SK-MEL-5 (cell line): Measurements from ENCODE around the gene OXER1. TPM values are rescaled to one million over a fixed set of nuclear protein-coding genes. Genes with fewer than 3 reads are reported as not detected.

ENCODE experiments used
- DNase-seq: peaks from one replicate; pipeline ENCODE4 v3.0.0-alpha.2; 2016; ENCODE audit warnings: low read depth, low spot score
- in situ Hi-C: cut with HindIII; loops from 2 replicates; pipeline ENCODE4 v1.10.0; 2016; ENCODE audit warnings: low sequenced_read_pairs, high pct_unique_total_duplicates, low pct_unique_long_range_greater_than_20kb
- total RNA-seq: library from RNA; depleted of rRNA; stranded (reverse); fragments of >200 nt; shearing (Covaris generic); gene quantifications from 2 replicates; pipeline ENCODE4 v1.2.3, GENCODE V29; 2014

The OXER1 gene
- total RNA-seq, 1 experiment from 2014 or later, result not detected

GRCh38 chr2:42796427-42797248 is 32.7 kb upstream of the OXER1 start:
- in situ Hi-C loops, result no loop called here

GRCh38 chr2:42795841-42796301 is 31.9 kb upstream of the OXER1 start:
- DNase-seq, result no peak

More at GRCh38 chr2:42796427-42797248, 32.7 kb upstream of the OXER1 start:
- no peak for DNase-seq

DNA sequence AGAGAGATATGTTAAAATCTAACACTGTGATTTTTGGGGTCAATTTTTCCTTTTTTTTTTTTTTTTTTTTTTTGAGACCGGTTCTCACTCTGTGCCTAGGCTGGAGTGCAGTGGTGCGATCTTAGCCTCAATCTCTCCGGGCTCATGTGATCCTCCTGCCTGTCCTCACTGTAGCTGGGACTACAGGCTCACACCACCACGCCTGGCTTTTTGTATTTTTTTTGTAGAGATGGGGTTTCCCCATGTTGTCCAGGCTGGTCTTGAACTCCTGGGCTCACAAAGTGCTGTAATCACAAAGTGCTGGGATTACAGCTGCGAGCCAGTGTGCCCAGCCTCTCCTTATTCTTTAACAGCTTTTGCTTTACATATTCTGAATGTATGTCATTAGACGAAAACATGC is 31.3 kb upstream of the OXER1 start:
- no peak for DNase-seq
- in situ Hi-C loops, result no loop called here

More at GRCh38 chr2:42795841-42796301, 31.9 kb upstream of the OXER1 start:
- in situ Hi-C loops, result no loop called here

DNA sequence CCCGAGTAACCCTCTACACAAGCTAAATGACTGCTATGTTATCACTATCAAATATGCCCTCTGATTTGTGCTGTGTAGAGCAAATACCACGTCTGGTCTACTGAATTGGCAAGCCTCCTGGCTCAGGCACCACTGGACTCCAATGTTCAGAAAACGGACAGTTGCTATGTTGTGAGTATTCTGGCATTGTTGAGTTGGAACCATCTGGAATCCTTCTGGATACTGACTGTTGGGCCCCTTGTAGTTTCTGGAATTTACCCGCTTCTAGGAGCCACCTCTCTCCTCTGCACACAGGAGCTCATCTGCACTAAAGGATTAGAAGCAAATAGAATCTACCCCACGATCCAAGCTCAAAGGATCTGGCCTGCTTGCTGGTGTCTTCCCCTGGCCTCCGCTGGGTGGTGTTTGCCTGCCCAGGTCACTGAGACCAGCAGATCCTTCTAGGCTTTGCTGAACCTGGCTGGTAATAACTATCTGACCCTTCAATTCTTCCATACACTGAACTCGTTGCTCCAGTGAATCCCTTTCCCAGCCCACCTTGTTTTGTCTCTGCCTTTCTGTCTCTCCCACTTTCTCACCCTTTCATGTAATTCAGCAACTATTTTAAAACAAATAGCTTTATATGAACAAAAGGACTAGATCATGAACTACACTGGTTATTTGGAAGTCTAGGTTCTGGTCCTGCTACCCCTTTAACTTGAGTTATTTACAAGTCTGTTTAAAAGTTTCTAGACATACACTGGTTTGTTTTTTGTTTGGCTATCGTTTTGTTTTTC is 30.5 kb upstream of the OXER1 start:
- in situ Hi-C loops, result no loop called here

DNA sequence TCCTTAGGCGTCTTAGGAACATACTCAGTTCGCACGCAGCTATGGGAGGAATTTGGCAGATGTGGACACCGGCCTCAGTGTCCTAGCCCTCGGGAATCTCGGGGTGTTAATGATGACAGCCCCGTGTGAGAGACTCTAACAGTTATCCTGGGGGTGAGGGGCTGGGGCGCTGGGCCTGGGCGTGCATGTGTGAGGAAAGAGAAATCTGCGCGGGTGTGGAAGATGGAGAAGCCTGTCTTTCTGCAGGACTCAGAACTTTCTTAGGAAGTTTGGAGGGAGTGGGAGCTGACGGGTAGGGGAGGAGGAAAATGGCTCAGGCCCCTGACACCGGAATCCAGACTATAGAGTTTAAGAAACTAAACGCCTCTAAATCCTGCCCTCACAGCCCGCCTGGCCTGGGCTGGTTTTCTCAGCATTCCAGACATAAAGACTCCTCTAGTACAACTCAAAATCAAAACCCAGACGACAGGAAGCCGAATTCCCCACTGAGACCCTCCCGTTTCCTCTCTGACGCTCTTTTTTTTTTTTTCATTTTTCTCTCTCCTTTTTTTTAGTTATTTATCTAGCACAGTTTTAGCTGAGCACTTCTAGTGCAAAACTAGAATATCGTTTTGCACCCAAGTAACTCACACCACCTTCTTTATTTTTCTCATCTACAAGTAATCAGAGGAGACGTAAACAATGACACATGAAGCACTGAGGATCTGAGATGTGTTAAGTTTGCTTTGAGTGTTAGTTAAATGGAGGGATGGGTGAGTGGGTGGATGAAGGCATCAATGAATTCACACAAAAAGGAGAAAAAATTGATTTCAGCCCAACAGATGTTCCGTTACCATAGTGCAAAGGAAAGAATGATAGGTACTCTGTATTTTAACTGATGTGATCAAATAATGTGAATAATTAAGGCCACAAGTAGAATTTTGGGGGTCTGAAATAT is 29.7 kb upstream of the OXER1 start:
- in situ Hi-C loops, result no loop called here
- no peak for DNase-seq

More for the DNA sequence above, 30.5 kb upstream of the OXER1 start:
- DNase-seq, result peak; percentile 77

DNA sequence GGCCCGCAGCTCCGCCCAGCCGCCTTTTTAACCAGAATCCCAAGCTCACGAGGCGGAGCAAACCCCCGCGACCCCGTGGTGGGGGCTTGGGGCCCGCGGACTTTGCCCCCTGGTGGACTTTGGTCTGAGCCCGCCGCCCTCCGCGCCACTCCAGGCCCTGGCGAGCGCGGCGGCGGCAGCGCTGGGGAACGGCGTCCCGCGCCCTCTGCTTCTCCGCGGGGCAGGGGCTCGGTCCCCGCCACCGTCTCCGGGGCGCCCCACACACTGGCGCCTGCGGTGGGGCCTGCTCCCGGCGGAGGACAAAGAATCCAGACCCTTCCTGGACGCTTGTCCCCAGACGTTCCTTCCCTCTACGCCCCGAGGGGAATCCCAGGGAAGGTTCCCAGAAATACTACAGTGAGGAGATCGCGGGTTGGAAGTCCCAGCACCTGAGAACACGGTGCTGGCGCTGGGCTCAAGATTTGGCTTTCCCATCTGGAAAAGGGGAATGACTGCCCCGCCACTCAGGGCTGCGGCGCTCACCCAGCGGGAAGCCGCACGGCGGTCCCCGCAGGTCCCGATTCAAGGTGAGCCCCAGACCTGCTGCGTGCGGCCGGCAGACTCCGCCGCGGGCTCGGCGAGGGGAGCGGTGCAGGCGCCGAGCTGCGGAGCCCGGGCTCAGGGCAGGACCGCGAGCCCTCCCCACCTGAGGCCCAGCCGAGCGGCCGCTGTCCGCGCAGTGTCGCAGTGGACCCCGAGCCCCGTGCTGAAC is 28.8 kb upstream of the OXER1 start, which contains the start of gene HAAO:
Gene HAAO, minus strand, starts transcription at position 1 of the 751 bp plus-strand sequence. CDS start 47 bp downstream, outside the sequence.
- in situ Hi-C loops, result no loop called here
- DNase-seq, result no peak

DNA sequence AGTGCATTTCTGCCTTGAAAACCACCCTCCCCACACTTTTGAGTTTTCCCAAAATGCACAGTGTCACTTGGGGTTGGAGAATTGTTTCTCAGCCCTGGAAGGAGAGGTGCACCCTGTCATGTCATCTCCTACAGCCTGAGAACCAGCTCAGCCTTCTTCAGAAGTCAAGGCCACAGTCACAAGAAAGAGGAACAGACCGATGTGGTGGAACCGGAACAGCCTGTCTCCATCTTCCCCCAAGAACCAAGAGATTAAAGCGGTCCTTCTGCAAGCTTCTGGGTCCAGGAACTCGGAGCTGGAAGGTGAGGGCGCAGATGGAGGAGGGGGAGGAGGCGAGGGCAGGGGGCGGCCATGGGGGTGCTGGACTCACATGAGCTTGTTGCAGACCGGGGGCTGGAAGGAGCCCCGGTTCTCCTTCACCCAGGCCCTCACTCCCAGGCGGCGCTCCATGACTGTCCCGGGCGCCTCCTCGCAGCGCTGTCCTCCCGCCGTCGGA is 28.2 kb upstream of the OXER1 start:
- no peak for DNase-seq
- in situ Hi-C loops, result no loop called here

GRCh38 chr2:42791606-42792005 is 27.7 kb upstream of the OXER1 start:
- in situ Hi-C loops, result no loop called here

GRCh38 chr2:42789751-42790150 is 25.8 kb upstream of the OXER1 start:
- in situ Hi-C loops, result no loop called here
- no peak for DNase-seq

More at GRCh38 chr2:42791606-42792005, 27.7 kb upstream of the OXER1 start:
- DNase-seq, result no peak

- DNase-seq, result no peak
- in situ Hi-C loops, result no loop called here
Measured at GRCh38 chr2:42788882-42789281, 24.9 kb upstream of the OXER1 start.

DNA sequence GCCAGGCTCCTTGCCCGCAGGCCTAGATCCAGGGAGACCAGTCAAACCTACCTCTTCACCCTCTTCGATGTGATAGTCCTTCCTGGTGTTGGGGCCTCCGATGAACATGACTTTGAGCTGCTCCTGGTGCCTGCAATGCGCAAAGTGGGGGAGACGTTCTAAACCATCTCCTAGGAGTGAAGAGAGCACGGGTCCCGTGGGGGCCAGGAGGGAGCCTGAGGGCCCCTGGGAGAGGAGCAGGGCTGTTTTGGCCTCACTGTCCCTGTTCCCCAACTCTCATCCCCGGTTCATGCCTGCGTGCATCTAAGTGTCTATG is 24.5 kb upstream of the OXER1 start:
- in situ Hi-C loops, result no loop called here

GRCh38 chr2:42787788-42788477 is 24.0 kb upstream of the OXER1 start:
- in situ Hi-C loops, result no loop called here
- DNase-seq, result no peak

More for the DNA sequence above, 24.5 kb upstream of the OXER1 start:
- no peak for DNase-seq

- DNase-seq, result no peak
- in situ Hi-C loops, result no loop called here
Measured at GRCh38 chr2:42787424-42787787, 23.5 kb upstream of the OXER1 start.

- in situ Hi-C loops, result no loop called here
- no peak for DNase-seq
Measured at GRCh38 chr2:42786561-42787345, 22.8 kb upstream of the OXER1 start.

DNA sequence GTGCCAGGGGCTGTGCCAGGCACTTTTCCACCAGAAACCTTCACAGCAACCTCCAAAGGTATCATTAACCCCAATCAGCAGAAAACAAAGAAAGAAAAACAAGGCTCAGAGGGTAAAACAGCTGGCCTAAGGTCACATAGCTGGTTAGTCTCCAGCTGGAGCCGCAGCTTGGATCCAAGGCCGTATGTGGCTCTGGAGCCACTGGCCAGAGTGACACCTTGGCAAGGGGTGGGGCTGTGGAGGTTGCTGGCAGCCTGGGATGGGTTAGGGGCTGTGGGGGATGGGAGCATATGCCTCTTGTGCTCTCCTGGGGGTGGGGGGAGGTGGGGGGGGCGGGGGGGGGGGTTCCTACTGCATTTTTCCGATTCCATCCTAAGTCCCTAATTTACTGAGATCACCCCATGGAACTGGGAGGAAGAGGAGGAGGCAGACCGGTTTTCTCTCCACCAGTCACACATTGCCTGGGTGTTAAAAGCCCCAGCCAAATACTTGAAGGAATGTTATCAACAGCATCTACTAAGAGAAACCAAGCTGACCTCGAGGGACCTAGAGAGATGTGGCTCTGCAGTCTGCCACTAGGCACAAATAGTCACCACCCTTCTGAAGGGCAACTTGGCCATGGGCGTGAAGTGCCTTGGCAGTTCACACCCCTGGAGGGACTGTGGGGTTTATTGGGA is 20.4 kb upstream of the OXER1 start:
- DNase-seq, result no peak
- in situ Hi-C loops, result no loop called here
